Measurements from ENCODE around the gene TTC13. TPM values are rescaled to one million over a fixed set of nuclear protein-coding genes. Genes with fewer than 3 reads are reported as not detected.

TTC13 gene
- total and polyA plus RNA-seq, 10 of the 15 experiments (the other 5 are each of a cell fraction or from before 2014, with no cell fraction given), result 5.8 to 30.8 (median 18.5) TPM

- ATAC-seq (no peak), FAIRE-seq (no peak), DNase-seq (ENCODE audit: low read depth, low spot score) (no peak)
- RAD21 ChIA-PET (ENCODE audit: unreplicated experiment), result no interaction called here
- no peak overlapping the region for H3K4me2 ChIP-seq (ENCODE audit: control insufficient read depth, insufficient read depth)
- TF ChIP-seq CEBPB (IDR thresholded peaks at IDR 0.05; ENCODE audit: borderline replicate concordance in 1 of 2, low read depth in 2 of 2, low read length in 2 of 2) (0 out of 4 replicates have a peak, but pooled peaks of 1 of the 2 experiments have one; percentile 22), CREM (IDR thresholded peaks at IDR 0.05; ENCODE audit: low read depth) (no peak)
- no TSS peak for BruUV-seq (replicated peaks)
- H3K9ac ChIP-seq (ENCODE audit: control insufficient read depth, insufficient read depth, low read length), result no peak overlapping the region
- no peak overlapping the region for H2AFZ ChIP-seq (ENCODE audit: control insufficient read depth, low read depth, low read length)
- intact Hi-C loops (cut with micrococcal nuclease; ENCODE audit: unreplicated experiment), result no loop called here
- CTCF ChIA-PET, result no interaction called here
- in situ Hi-C loops (cut with MboI), result no loop called here
- 54% methylated on average over 9 of the region's 9 CpGs for WGBS (ENCODE audit: insufficient coverage, insufficient replicate concordance, low lambda C conversion rate, missing lambda C conversion rate)
- SMC1A ChIA-PET (ENCODE audit: uncharacterized antibody, unreplicated experiment), result no interaction called here
- no peaks in the 10 kb centered on the region for H3K36me3 ChIP-seq (ENCODE audit: control insufficient read depth in 2 of 2, insufficient read depth in 2 of 2, low read length in 1 of 2)
- H3K27ac ChIP-seq (ENCODE audit: control insufficient read depth, insufficient read depth), result no peak overlapping the region
- H3K79me2 ChIP-seq (ENCODE audit: control insufficient read depth, insufficient read depth, low read length), result no peaks in the 10 kb centered on the region
- no peak overlapping the region for H3K4me3 ChIP-seq
- H4K20me1 ChIP-seq (ENCODE audit: control insufficient read depth, insufficient read depth), result no peaks in the 10 kb centered on the region
- no peaks in the 10 kb centered on the region for H3K27me3 ChIP-seq (replicated peaks in 1 of 2; ENCODE audit: control insufficient read depth in 2 of 2, insufficient read depth in 2 of 2, low read length in 1 of 2)
- no peaks in the 10 kb centered on the region for H3K9me3 ChIP-seq (replicated peaks; ENCODE audit: control insufficient read depth, insufficient read depth, low read length)
- no peaks in the 10 kb centered on the region for H3K4me1 ChIP-seq (ENCODE audit: control insufficient read depth, insufficient read depth, low read length)
- POLR2A ChIA-PET, result no interaction called here
Observed at GRCh38 chr1:230860617-230861384, 117.9 kb downstream of the TTC13 start.

DNA sequence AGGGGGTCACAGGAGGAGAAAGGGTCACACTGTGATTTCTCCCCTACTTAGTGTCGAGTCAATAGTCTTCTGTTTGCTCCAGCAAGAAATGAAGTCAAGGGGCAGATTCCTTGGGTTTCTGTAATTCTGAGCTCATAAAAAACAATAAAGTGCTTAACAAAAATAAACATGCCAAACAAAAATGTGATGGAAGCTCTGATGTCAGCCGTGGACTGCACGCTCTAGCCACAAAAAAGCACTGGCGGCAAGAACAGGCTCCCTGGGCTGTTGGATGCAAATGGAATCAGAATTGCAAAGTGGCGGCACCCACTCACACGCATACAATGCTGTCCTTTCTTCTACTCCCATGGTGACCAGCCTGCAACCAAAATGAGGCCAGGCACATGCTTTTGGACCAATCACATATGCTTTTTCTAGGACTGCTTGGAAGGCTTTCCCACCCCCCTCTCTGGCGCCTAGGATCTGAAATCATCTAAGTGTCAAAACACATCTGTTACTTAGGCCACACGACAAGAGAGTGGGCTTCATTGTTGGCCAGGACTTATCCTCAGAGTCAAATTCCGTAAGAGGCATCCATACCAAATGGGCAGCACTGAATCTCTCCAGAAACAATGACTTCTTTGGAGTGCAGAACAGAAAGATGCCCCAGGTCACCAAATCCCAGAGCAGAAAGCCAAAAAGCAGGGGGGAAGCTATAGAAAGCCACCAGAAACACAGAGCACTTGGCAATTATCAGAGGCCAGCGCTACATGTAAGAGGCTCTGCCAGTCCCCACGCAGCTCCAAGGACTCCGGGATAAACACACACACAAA, 119.5 kb downstream of the TTC13 start:
- Histone ChIP-seq H3K4me2 (ENCODE audit: control insufficient read depth, insufficient read depth) (no peak overlapping the region), H3K4me3 (no peak overlapping the region), H4K20me1 (ENCODE audit: control insufficient read depth, insufficient read depth) (no peaks in the 10 kb centered on the region), H3K9me3 (replicated peaks; ENCODE audit: control insufficient read depth, insufficient read depth, low read length) (no peaks in the 10 kb centered on the region), H2AFZ (ENCODE audit: control insufficient read depth, low read depth, low read length) (no peak overlapping the region), H3K9ac (ENCODE audit: control insufficient read depth, insufficient read depth, low read length) (no peak overlapping the region), H3K79me2 (ENCODE audit: control insufficient read depth, insufficient read depth, low read length) (no peaks in the 10 kb centered on the region), H3K27me3 (replicated peaks in 1 of 2; ENCODE audit: control insufficient read depth in 2 of 2, insufficient read depth in 2 of 2, low read length in 1 of 2) (no peaks in the 10 kb centered on the region), H3K27ac (ENCODE audit: control insufficient read depth, insufficient read depth) (no peak overlapping the region), H3K36me3 (ENCODE audit: control insufficient read depth in 2 of 2, insufficient read depth in 2 of 2, low read length in 1 of 2) (no peaks in the 10 kb centered on the region), H3K4me1 (ENCODE audit: control insufficient read depth, insufficient read depth, low read length) (no peaks in the 10 kb centered on the region)
- ChIA-PET SMC1A (ENCODE audit: uncharacterized antibody, unreplicated experiment) (no interaction called here), RAD21 (ENCODE audit: unreplicated experiment) (no interaction called here), POLR2A (no interaction called here), CTCF (interaction anchor here (0.5 to 1.0 kb wide), 2 partner anchors 11 to 109 kb away, joined by 4 read pairs; no protein-coding TSS in a partner anchor)
- WGBS (ENCODE audit: insufficient coverage, insufficient replicate concordance, low lambda C conversion rate, missing lambda C conversion rate), result 52% methylated on average over 12 of the region's 12 CpGs
- intact Hi-C loops (cut with micrococcal nuclease; ENCODE audit: unreplicated experiment), result no loop called here
- ATAC-seq (no peak), FAIRE-seq (no peak), DNase-seq (ENCODE audit: low read depth, low spot score) (no peak)
- in situ Hi-C loops (cut with MboI), result no loop called here
- BruUV-seq (replicated peaks), result no TSS peak
- TF ChIP-seq NFIC (IDR thresholded peaks at IDR 0.05; ENCODE audit: low read depth, low read length), result no peak
- TF ChIP-seq DPF2 (IDR thresholded peaks at IDR 0.05), result no peak
- TF ChIP-seq SUPT20H (IDR thresholded peaks at IDR 0.05; ENCODE audit: borderline replicate concordance, control insufficient read depth, low read depth, low read length), result no peak
- TF ChIP-seq, protein P1, sequence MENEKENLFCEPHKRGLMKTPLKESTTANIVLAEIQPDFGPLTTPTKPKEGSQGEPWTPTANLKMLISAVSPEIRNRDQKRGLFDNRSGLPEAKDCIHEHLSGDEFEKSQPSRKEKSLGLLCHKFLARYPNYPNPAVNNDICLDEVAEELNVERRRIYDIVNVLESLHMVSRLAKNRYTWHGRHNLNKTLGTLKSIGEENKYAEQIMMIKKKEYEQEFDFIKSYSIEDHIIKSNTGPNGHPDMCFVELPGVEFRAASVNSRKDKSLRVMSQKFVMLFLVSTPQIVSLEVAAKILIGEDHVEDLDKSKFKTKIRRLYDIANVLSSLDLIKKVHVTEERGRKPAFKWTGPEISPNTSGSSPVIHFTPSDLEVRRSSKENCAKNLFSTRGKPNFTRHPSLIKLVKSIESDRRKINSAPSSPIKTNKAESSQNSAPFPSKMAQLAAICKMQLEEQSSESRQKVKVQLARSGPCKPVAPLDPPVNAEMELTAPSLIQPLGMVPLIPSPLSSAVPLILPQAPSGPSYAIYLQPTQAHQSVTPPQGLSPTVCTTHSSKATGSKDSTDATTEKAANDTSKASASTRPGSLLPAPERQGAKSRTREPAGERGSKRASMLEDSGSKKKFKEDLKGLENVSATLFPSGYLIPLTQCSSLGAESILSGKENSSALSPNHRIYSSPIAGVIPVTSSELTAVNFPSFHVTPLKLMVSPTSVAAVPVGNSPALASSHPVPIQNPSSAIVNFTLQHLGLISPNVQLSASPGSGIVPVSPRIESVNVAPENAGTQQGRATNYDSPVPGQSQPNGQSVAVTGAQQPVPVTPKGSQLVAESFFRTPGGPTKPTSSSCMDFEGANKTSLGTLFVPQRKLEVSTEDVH (IDR thresholded peaks at IDR 0.05; ENCODE audit: low read depth, partially characterized antibody), result no peak
- no peak for TF ChIP-seq STAT3 (IDR thresholded peaks at IDR 0.05; ENCODE audit: low read depth, low read length)
- TF ChIP-seq POLR2A (IDR thresholded peaks at IDR 0.05; ENCODE audit: low read depth, low read length), result no peak
- TF ChIP-seq EP300 (IDR thresholded peaks at IDR 0.05; ENCODE audit: borderline replicate concordance in 1 of 2, control insufficient read depth in 1 of 2, low read depth in 2 of 2, low read length in 2 of 2), result no peak
- no peak for TF ChIP-seq E4F1 (IDR thresholded peaks at IDR 0.05; ENCODE audit: borderline replicate concordance, partially characterized antibody)

All from GM12878 (cell line).